GM12873 (cell line): Measurements from ENCODE around the gene PRPF6.

ENCODE experiments used
- TF ChIP-seq, protein P1 (sequence below): IDR thresholded peaks from 2 replicates; pipeline ENCODE4 v1.5.1; 2012; ENCODE audit warnings: low read depth, mild to moderate bottlenecking, moderate library complexity, low read length, control low read depth; ENCODE audit not compliant: insufficient read depth; ENCODE audit errors: missing control alignments

Gene PRPF6

DNA sequence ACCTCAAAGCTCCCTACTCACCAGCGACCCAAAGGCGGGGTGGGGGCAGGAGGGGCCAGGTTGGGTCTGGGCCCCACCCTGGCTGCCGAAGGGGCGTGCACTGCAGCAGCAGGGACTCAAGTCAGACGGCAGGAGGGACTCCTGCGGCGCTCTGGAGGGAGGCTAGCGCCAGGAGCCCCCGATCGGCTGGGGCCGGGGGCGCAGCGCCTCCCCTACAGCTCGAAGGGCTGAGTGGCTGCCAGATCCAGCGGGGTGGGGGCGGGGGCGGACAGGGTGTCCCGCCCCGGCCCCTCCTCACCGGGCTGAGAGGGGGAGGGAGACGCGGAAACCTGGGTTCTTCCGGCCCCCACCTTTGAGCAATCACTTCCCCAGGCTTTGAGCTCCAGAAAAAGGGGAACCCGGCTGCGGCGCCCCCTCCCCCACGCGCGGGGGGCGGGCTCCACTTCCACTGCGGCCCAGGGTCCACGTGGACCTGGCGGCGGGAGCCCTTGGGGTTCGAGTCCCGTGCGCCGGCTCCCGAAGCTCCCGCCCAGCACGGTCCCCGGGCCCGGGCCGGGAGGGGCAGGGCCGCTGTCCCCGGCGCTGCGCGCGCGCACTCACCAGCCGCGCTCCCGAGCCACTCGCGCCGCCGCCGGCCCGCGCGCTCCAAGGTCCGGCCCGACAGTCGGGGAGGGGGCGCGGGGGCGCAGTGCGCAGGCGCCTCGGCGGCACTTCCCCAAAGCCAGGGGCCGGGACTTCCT lies 98.5 kb downstream of the PRPF6 start, which contains the start of gene RGS19:
Gene RGS19, minus strand, starts transcription at position 246 of the 740 bp plus-strand sequence. CDS start 2,632 bp downstream, outside the sequence.
- TF ChIP-seq, protein P1, sequence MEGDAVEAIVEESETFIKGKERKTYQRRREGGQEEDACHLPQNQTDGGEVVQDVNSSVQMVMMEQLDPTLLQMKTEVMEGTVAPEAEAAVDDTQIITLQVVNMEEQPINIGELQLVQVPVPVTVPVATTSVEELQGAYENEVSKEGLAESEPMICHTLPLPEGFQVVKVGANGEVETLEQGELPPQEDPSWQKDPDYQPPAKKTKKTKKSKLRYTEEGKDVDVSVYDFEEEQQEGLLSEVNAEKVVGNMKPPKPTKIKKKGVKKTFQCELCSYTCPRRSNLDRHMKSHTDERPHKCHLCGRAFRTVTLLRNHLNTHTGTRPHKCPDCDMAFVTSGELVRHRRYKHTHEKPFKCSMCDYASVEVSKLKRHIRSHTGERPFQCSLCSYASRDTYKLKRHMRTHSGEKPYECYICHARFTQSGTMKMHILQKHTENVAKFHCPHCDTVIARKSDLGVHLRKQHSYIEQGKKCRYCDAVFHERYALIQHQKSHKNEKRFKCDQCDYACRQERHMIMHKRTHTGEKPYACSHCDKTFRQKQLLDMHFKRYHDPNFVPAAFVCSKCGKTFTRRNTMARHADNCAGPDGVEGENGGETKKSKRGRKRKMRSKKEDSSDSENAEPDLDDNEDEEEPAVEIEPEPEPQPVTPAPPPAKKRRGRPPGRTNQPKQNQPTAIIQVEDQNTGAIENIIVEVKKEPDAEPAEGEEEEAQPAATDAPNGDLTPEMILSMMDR, result no peak

- TF ChIP-seq, protein P1, result no peak
These were observed 99.3 kb downstream of the PRPF6 start, which contains the start of gene OPRL1 for GRCh38 chr20:64080013-64080812. TSS of gene OPRL1 (plus strand) at chr20:64080082. CDS start at chr20:64092721, 12,639 bp downstream.

- TF ChIP-seq, protein P1, result no peak
These were observed 100.1 kb downstream of the PRPF6 start for GRCh38 chr20:64080813-64081623.

DNA sequence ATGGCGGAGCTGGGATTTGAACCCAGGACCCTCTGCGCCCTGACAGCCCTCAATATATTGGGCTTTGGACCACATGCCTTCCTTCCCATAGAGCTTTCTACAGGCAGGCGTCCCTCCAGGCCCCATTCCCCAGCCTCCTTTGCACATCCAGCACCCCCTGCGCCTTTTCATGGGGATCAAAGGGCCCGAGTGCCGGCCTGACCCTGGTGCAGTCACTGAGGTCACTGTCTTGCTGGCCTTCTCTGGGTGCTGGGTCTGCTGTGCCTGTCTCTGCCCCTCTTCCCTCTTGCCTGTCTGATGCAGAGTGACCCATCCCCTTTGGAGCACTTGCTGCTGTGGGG lies 100.7 kb downstream of the PRPF6 start:
- TF ChIP-seq, protein P1, result no peak

GRCh38 chr20:64082126-64082731 lies 101.3 kb downstream of the PRPF6 start:
- TF ChIP-seq, protein P1, result no peak
